Osteoblast (primary cell): ENCODE measurements around the gene APOL4. TPM values are rescaled to one million over a fixed set of nuclear protein-coding genes. Genes with fewer than 3 reads are reported as not detected.
"Not testable (repeated sequence)": the region's sequence is repeated elsewhere in the genome, so short reads cannot be mapped to it uniquely, and the experiment has no call there.

Source experiments
- DNase-seq: peaks from one replicate; pipeline ENCODE4 v3.0.0; 2011; ENCODE audit warnings: low spot score, mixed read lengths; ENCODE audit not compliant: insufficient read length; ENCODE audit errors: missing footprints
- H2AFZ ChIP-seq: 2 replicates; pipeline ENCODE4 v1.6.0; 2011; ENCODE audit warnings: mild to moderate bottlenecking, low read length
- H3K27ac ChIP-seq: 2 replicates; pipeline ENCODE4 v1.5.1; 2011; ENCODE audit warnings: mild to moderate bottlenecking, low read depth, low read length, moderate library complexity
- H3K27me3 ChIP-seq: 2 replicates; pipeline ENCODE4 v1.6.0; 2012; ENCODE audit warnings: mild to moderate bottlenecking, control low read depth, inconsistent platforms, low read length, moderate library complexity; ENCODE audit not compliant: insufficient read depth
- H3K36me3 ChIP-seq: 2 replicates; pipeline ENCODE4 v1.5.1; 2011; ENCODE audit warnings: mild to moderate bottlenecking, low read length, control low read depth, moderate library complexity; ENCODE audit not compliant: insufficient read depth
- H3K4me1 ChIP-seq: 2 replicates; pipeline ENCODE4 v1.5.1; 2011; ENCODE audit warnings: mild to moderate bottlenecking, low read length, control low read depth, moderate library complexity; ENCODE audit not compliant: insufficient read depth
- H3K4me2 ChIP-seq: 2 replicates; pipeline ENCODE4 v1.6.0; 2011; ENCODE audit warnings: mild to moderate bottlenecking, low read length; ENCODE audit not compliant: insufficient read depth
- H3K4me3 ChIP-seq: fragments of 200-600 bp; sonication (generic); 3 replicates; pipeline ENCODE4 v1.5.1; 2012; ENCODE audit warnings: mild to moderate bottlenecking, low read length, inconsistent platforms; ENCODE audit not compliant: insufficient read depth
- H3K79me2 ChIP-seq: 2 replicates; pipeline ENCODE4 v1.6.0; 2012; ENCODE audit warnings: mild to moderate bottlenecking, low read length, control low read depth, inconsistent platforms; ENCODE audit not compliant: insufficient read depth
- H3K9me3 ChIP-seq: 2 replicates; pipeline ENCODE4 v1.5.1; 2011; ENCODE audit warnings: low read depth, low read length, control low read depth
- H4K20me1 ChIP-seq: 2 replicates; pipeline ENCODE4 v1.6.0; 2012; ENCODE audit warnings: mild to moderate bottlenecking, low read length, control low read depth; ENCODE audit not compliant: insufficient read depth
- CTCF ChIP-seq: IDR thresholded peaks from 2 replicates; pipeline ENCODE4 v1.5.1; 2011; ENCODE audit warnings: mild to moderate bottlenecking, low read depth, low read length, moderate library complexity; ENCODE audit errors: extremely low read depth
- total RNA-seq: library from RNA; depleted of rRNA; stranded (reverse); fragments of >200 nt; gene quantifications from 2 replicates; pipeline ENCODE4 v1.2.3, GENCODE V29; 2012

APOL4 gene
- total RNA-seq, 1 donor = 2.9 TPM

- no peak overlapping the region for H3K27ac ChIP-seq
These were observed 9.7 kb upstream of the APOL4 start for GRCh38 chr22:36211237-36211861.

GRCh38 chr22:36210224-36210623 is 8.6 kb upstream of the APOL4 start:
- Histone ChIP-seq H3K4me1 (no peaks in the 10 kb centered on the region), H2AFZ (no peak overlapping the region), H4K20me1 (no peaks in the 10 kb centered on the region), H3K27ac (no peak overlapping the region), H3K36me3 (no peaks in the 10 kb centered on the region), H3K4me3 (no peak overlapping the region), H3K9me3 (no peaks in the 10 kb centered on the region), H3K79me2 (no peaks in the 10 kb centered on the region), H3K27me3 (peaks cover 19% of the 10 kb centered on the region), H3K4me2 (no peak overlapping the region)
- no peak for TF ChIP-seq CTCF
- DNase-seq = no peak

More at GRCh38 chr22:36211237-36211861, 9.7 kb upstream of the APOL4 start:
- Histone ChIP-seq H3K4me2 (peak overlapping the region; percentile 3), H3K9me3 (no peaks in the 10 kb centered on the region), H4K20me1 (no peaks in the 10 kb centered on the region), H3K4me3 (no peak overlapping the region), H3K79me2 (no peaks in the 10 kb centered on the region), H3K36me3 (no peaks in the 10 kb centered on the region), H3K27me3 (peaks cover 25% of the 10 kb centered on the region), H3K4me1 (no peaks in the 10 kb centered on the region), H2AFZ (no peak overlapping the region)
- no peak for DNase-seq
- TF ChIP-seq CTCF = no peak

- not testable (repeated sequence) for H3K4me1 ChIP-seq, H3K9me3 ChIP-seq, H3K36me3 ChIP-seq, H4K20me1 ChIP-seq, H3K27ac ChIP-seq, H3K4me3 ChIP-seq, H2AFZ ChIP-seq, H3K79me2 ChIP-seq, H3K4me2 ChIP-seq, DNase-seq
- peaks cover 15% of the 10 kb centered on the region for H3K27me3 ChIP-seq
These were observed 7.9 kb upstream of the APOL4 start for GRCh38 chr22:36209488-36209908.

GRCh38 chr22:36208914-36209313 is 7.3 kb upstream of the APOL4 start:
- no peak for TF ChIP-seq CTCF
- H3K27ac ChIP-seq = no peak overlapping the region
- H3K36me3 ChIP-seq = no peaks in the 10 kb centered on the region
- no peaks in the 10 kb centered on the region for H3K79me2 ChIP-seq
- H2AFZ ChIP-seq = no peak overlapping the region
- H4K20me1 ChIP-seq = no peaks in the 10 kb centered on the region
- DNase-seq = no peak
- no peak overlapping the region for H3K4me2 ChIP-seq
- no peaks in the 10 kb centered on the region for H3K9me3 ChIP-seq
- H3K4me1 ChIP-seq = no peaks in the 10 kb centered on the region
- no peak overlapping the region for H3K4me3 ChIP-seq
- peaks cover 15% of the 10 kb centered on the region for H3K27me3 ChIP-seq
